ENCODE results near the gene LHX1.

The LHX1 gene

DNA sequence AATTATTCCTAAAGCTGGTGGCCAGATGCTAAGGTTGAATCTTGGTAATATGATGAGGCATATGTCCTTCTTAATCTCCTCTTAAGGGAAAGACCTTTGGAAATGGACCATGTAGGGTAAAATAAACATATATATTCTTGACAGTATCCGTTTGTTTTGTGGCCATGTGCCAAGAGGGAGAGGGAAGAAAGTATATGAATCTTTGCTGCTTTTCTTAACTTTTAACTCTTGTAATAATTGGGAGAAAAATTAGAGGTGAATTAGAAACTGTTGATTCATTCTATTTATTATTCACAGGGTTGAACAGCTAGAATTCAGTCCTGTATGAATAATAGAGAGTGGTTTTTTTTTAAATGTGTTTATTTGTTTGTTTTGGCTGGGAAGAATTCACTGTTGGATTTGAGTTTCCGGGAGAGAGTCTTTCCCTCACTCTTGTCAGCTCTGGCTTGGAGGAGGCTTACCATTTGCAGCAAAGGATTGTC lies 43.0 kb downstream of the LHX1 start (continued):
- TF ChIP-seq GLIS2 (tag by site-specific recombination; IDR thresholded peaks at IDR 0.05) (no peak), ZNF610 (tag by site-specific recombination; IDR thresholded peaks at IDR 0.05; ENCODE audit: borderline replicate concordance) (0 out of 2 replicates have a peak, but pooled peaks have one; percentile 36), PRDM1 (tag by site-specific recombination; IDR thresholded peaks at IDR 0.05) (peak; percentile 58), ZNF221 (tag by site-specific recombination; IDR thresholded peaks at IDR 0.05; ENCODE audit: borderline replicate concordance) (no peak), ZFP37 (tag by site-specific recombination; IDR thresholded peaks at IDR 0.05) (no peak), ZNF394 (tag by site-specific recombination; IDR thresholded peaks at IDR 0.05; ENCODE audit: borderline replicate concordance) (no peak), KLF1 (tag by site-specific recombination; IDR thresholded peaks at IDR 0.05) (no peak), PBX3 (CRISPR knock-in tag; IDR thresholded peaks at IDR 0.05) (no peak), ZNF768 (tag by site-specific recombination; IDR thresholded peaks at IDR 0.05) (no peak), ZNF747 (tag by site-specific recombination; IDR thresholded peaks at IDR 0.05) (no peak), ZNF157 (tag by site-specific recombination; IDR thresholded peaks at IDR 0.05) (no peak), MEIS1 (CRISPR knock-in tag; IDR thresholded peaks at IDR 0.05; ENCODE audit: borderline replicate concordance) (no peak), ZNF184 (tag by site-specific recombination; IDR thresholded peaks at IDR 0.05) (no peak), WT1 (tag by site-specific recombination; IDR thresholded peaks at IDR 0.05) (peak; percentile 54), ZNF629 (tag by site-specific recombination; IDR thresholded peaks at IDR 0.05) (peak; percentile 20; the same call in 1 of the 2 replicates), TRIM28 (IDR thresholded peaks at IDR 0.05; ENCODE audit: borderline replicate concordance, low read length) (no peak), ZBTB10 (tag by site-specific recombination; IDR thresholded peaks at IDR 0.05) (no peak), ZFP3 (tag by site-specific recombination; IDR thresholded peaks at IDR 0.05; ENCODE audit: low read depth) (no peak), MZF1 (tag by site-specific recombination; IDR thresholded peaks at IDR 0.05; ENCODE audit: borderline replicate concordance) (peak; percentile 18; the same call in 1 of the 2 replicates), ZNF664 (tag by site-specific recombination; IDR thresholded peaks at IDR 0.05) (no peak), SETDB1 (IDR thresholded peaks at IDR 0.05; ENCODE audit: insufficient read length, low read length) (no peak), ZEB2 (tag by site-specific recombination; IDR thresholded peaks at IDR 0.05) (peak; percentile 44), ZNF660 (tag by site-specific recombination; IDR thresholded peaks at IDR 0.05) (0 out of 2 replicates have a peak, but pooled peaks have one; percentile 12), ZNF792 (tag by site-specific recombination; IDR thresholded peaks at IDR 0.05) (no peak)
- TF ChIP-seq, protein P1, sequence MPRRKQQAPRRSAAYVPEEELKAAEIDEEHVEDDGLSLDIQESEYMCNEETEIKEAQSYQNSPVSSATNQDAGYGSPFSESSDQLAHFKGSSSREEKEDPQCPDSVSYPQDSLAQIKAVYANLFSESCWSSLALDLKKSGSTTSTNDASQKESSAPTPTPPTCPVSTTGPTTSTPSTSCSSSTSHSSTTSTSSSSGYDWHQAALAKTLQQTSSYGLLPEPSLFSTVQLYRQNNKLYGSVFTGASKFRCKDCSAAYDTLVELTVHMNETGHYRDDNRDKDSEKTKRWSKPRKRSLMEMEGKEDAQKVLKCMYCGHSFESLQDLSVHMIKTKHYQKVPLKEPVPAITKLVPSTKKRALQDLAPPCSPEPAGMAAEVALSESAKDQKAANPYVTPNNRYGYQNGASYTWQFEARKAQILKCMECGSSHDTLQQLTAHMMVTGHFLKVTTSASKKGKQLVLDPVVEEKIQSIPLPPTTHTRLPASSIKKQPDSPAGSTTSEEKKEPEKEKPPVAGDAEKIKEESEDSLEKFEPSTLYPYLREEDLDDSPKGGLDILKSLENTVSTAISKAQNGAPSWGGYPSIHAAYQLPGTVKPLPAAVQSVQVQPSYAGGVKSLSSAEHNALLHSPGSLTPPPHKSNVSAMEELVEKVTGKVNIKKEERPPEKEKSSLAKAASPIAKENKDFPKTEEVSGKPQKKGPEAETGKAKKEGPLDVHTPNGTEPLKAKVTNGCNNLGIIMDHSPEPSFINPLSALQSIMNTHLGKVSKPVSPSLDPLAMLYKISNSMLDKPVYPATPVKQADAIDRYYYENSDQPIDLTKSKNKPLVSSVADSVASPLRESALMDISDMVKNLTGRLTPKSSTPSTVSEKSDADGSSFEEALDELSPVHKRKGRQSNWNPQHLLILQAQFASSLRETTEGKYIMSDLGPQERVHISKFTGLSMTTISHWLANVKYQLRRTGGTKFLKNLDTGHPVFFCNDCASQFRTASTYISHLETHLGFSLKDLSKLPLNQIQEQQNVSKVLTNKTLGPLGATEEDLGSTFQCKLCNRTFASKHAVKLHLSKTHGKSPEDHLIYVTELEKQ (tag by site-specific recombination; IDR thresholded peaks at IDR 0.05; ENCODE audit: borderline replicate concordance) = peak; percentile 40; the same call in 1 of the 2 replicates
- TF ChIP-seq, protein P2, sequence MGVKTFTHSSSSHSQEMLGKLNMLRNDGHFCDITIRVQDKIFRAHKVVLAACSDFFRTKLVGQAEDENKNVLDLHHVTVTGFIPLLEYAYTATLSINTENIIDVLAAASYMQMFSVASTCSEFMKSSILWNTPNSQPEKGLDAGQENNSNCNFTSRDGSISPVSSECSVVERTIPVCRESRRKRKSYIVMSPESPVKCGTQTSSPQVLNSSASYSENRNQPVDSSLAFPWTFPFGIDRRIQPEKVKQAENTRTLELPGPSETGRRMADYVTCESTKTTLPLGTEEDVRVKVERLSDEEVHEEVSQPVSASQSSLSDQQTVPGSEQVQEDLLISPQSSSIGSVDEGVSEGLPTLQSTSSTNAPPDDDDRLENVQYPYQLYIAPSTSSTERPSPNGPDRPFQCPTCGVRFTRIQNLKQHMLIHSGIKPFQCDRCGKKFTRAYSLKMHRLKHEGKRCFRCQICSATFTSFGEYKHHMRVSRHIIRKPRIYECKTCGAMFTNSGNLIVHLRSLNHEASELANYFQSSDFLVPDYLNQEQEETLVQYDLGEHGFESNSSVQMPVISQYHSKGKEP (tag by site-specific recombination; IDR thresholded peaks at IDR 0.05) = peak; percentile 40; the same call in 1 of the 2 replicates
- TF ChIP-seq, protein P3, sequence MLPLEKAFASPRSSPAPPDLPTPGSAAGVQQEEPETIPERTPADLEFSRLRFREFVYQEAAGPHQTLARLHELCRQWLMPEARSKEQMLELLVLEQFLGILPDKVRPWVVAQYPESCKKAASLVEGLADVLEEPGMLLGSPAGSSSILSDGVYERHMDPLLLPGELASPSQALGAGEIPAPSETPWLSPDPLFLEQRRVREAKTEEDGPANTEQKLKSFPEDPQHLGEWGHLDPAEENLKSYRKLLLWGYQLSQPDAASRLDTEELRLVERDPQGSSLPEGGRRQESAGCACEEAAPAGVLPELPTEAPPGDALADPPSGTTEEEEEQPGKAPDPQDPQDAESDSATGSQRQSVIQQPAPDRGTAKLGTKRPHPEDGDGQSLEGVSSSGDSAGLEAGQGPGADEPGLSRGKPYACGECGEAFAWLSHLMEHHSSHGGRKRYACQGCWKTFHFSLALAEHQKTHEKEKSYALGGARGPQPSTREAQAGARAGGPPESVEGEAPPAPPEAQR (tag by site-specific recombination; IDR thresholded peaks at IDR 0.05) = no peak
- TF ChIP-seq, protein P4, sequence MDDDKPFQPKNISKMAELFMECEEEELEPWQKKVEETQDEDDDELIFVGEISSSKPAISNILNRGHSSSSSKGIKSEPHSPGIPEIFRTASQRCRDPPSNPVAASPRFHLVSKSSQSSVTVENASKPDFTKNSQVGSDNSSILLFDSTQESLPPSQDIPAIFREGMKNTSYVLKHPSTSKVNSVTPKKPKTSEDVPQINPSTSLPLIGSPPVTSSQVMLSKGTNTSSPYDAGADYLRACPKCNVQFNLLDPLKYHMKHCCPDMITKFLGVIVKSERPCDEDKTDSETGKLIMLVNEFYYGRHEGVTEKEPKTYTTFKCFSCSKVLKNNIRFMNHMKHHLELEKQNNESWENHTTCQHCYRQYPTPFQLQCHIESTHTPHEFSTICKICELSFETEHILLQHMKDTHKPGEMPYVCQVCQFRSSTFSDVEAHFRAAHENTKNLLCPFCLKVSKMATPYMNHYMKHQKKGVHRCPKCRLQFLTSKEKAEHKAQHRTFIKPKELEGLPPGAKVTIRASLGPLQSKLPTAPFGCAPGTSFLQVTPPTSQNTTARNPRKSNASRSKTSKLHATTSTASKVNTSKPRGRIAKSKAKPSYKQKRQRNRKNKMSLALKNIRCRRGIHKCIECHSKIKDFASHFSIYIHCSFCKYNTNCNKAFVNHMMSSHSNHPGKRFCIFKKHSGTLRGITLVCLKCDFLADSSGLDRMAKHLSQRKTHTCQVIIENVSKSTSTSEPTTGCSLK (tag by site-specific recombination; IDR thresholded peaks at IDR 0.05) = no peak

Measured in HEK293 (cell line).